Liver (tissue), 3 donors: ENCODE measurements around the gene BLZF1.

Source experiments
- CTCF ChIP-seq: fragments of 150-350 bp; IDR thresholded peaks from 2 replicates; pipeline ENCODE4 v1.5.1; 2017; ENCODE audit warnings: improper control_type of control experiment, low read depth, low read length; ENCODE audit not compliant: missing input control
- MAX ChIP-seq: IDR thresholded peaks from 2 replicates; pipeline ENCODE4 v1.6.1; 2016; ENCODE audit warnings: antibody characterized with exemption
- RAD21 ChIP-seq, 2 donors: IDR thresholded peaks; 2 replicates each; pipeline ENCODE4 v1.6.1; 2016; ENCODE audit warnings: antibody characterized with exemption in 2 of 2, mild to moderate bottlenecking in 2 of 2
- REST ChIP-seq: IDR thresholded peaks from 2 replicates; pipeline ENCODE4 v1.6.1; 2016; ENCODE audit warnings: antibody characterized with exemption, mild to moderate bottlenecking
- SP1 ChIP-seq: IDR thresholded peaks from 2 replicates; pipeline ENCODE4 v1.6.1; 2018; ENCODE audit warnings: antibody characterized with exemption, mild to moderate bottlenecking
- donor health status: healthy.
- donor health status: healthy.

- no peak for TF ChIP-seq CTCF
- TF ChIP-seq REST, result no peak
- TF ChIP-seq MAX, result no peak
- no peak for TF ChIP-seq RAD21 (IDR thresholded peaks at IDR 0.05)
- no peak for TF ChIP-seq SP1
Measured at GRCh38 chr1:169387399-169387798, 19.4 kb downstream of the BLZF1 start.
